ENCODE results near the gene OR1E1. TPM values are rescaled to one million over a fixed set of nuclear protein-coding genes. Genes with fewer than 3 reads are reported as not detected.
"Not testable (repeated sequence)": the region's sequence is repeated elsewhere in the genome, so short reads cannot be mapped to it uniquely, and the experiment has no call there.

Gene OR1E1
- total RNA-seq, 2 donors from 2014 or later, result not detected

DNA sequence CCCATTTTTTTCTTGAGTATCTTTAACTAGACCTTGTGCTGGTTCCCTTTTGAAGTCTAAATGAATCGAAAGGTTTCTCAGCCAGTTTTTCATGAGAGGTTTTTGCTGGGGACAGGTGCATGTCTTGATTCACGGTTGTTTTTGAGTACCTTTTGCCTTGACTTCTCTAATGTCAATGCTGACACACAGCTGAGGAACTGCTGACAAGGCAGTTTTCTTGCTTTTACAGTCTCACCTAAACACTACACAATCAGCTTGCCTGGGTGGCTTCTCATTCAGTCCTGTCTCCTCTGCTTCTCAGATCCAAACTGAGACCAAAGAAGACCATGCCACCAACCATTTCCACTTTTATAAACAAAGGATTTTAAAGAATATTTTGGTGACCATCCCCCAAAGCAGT is 20.0 kb upstream of the OR1E1 start:
- Histone ChIP-seq H3K9me3 (no peaks in the 10 kb centered on the region), H3K4me1 (replicated peaks) (no peaks in the 10 kb centered on the region), H3K36me3 (no peaks in the 10 kb centered on the region), H3K27me3 (replicated peaks; ENCODE audit: insufficient read depth) (no peaks in the 10 kb centered on the region), H3K27ac (no peak overlapping the region), H3K4me3 (no peak overlapping the region)
- DNase-seq (ENCODE audit: low spot score), result no peak
- no peak for TF ChIP-seq POLR2AphosphoS5 (IDR thresholded peaks at IDR 0.05)
- TF ChIP-seq, protein P1, sequence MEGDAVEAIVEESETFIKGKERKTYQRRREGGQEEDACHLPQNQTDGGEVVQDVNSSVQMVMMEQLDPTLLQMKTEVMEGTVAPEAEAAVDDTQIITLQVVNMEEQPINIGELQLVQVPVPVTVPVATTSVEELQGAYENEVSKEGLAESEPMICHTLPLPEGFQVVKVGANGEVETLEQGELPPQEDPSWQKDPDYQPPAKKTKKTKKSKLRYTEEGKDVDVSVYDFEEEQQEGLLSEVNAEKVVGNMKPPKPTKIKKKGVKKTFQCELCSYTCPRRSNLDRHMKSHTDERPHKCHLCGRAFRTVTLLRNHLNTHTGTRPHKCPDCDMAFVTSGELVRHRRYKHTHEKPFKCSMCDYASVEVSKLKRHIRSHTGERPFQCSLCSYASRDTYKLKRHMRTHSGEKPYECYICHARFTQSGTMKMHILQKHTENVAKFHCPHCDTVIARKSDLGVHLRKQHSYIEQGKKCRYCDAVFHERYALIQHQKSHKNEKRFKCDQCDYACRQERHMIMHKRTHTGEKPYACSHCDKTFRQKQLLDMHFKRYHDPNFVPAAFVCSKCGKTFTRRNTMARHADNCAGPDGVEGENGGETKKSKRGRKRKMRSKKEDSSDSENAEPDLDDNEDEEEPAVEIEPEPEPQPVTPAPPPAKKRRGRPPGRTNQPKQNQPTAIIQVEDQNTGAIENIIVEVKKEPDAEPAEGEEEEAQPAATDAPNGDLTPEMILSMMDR (IDR thresholded peaks at IDR 0.05), result no peak
- TF ChIP-seq POLR2A (IDR thresholded peaks at IDR 0.05), result no peak
- intact Hi-C loops (cut with DNase I), result no loop called here
- 72% methylated on average over 2 of the region's 2 CpGs for WGBS

DNA sequence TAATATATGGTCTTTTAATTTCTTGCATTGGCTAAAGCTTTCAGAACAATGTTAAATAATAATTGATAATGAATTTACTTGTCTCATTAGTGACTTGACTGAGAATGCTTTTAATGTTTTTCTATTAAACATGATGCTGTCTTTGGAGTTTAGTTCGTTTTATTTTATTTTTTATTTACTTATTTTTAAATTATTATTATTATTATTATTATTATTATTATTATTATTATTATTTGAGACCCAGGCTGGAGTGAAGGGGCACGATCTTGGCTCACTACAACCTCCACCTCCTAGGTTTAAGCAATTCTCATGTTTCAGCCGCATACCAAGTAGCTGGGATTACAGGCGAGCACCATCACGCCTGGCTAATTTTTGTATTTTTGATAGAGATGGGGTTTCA is 17.4 kb upstream of the OR1E1 start:
- H3K4me3 ChIP-seq, result no peak overlapping the region
- H3K9me3 ChIP-seq, result no peaks in the 10 kb centered on the region
- H3K4me1 ChIP-seq (replicated peaks), result no peaks in the 10 kb centered on the region
- 77% methylated on average over 5 of the region's 5 CpGs for WGBS
- no peak for DNase-seq (ENCODE audit: low spot score)
- no peaks in the 10 kb centered on the region for H3K36me3 ChIP-seq
- no peaks in the 10 kb centered on the region for H3K27me3 ChIP-seq (replicated peaks; ENCODE audit: insufficient read depth)
- intact Hi-C loops (cut with DNase I), result no loop called here
- TF ChIP-seq, protein P1 (IDR thresholded peaks at IDR 0.05), result no peak
- no peak for TF ChIP-seq POLR2A (IDR thresholded peaks at IDR 0.05)
- no peak for TF ChIP-seq POLR2AphosphoS5 (IDR thresholded peaks at IDR 0.05)
- H3K27ac ChIP-seq, result no peak overlapping the region

DNA sequence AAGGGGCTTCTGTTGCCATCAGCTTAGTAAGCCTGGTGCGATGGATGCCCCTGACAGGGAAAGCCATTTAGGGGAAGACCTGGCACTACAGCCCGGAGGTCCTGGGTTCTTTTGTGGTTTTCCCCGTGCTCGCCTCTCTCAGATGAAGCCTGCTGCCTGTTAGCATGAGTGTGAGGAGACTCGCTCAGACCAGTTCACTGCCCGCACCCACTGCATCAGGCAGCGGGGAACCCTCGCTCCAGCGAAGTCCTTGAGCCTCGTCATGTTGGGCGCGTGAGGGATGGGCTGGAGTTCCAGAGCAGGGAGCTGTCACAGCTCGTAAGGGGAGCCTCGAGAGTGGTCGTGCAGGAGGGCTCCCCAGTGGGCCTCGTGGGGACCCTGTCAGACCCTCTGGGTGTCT is 14.0 kb upstream of the OR1E1 start:
- DNase-seq (ENCODE audit: low spot score); H3K27ac ChIP-seq; H3K4me3 ChIP-seq; H3K4me1 ChIP-seq (replicated peaks); intact Hi-C loops (cut with DNase I); H3K9me3 ChIP-seq; H3K36me3 ChIP-seq; H3K27me3 ChIP-seq (replicated peaks; ENCODE audit: insufficient read depth): not testable (repeated sequence)
- WGBS, result 83% methylated on average over 1 of the region's 16 CpGs

DNA sequence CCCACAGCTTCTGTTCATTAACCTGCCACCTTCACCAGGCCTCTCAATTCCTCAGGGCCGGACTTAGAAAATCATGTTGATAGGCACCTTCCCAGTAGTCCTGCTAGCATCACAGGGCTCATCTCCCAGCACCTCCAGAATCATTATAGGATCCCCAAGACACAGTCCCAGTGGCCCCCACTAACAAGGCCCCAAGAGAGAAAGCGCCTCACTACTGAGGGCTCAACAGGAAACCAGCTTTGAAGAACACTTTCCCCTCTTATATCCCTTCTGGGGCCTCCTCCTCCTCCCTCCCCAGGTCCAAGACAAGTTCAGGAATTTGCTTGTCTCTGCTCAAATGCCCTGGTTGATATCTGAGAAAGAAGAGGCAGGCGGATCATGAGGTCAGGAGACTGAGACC is 12.9 kb upstream of the OR1E1 start, which contains the start of gene OR3A3:
Gene OR3A3, plus strand, starts transcription at position 301 of the 400 bp plus-strand sequence.
- no peak within 1 kb of the TSS for H3K4me3 ChIP-seq
- H3K4me1 ChIP-seq (replicated peaks), result no peaks in the 10 kb centered on the region
- intact Hi-C loops (cut with DNase I), result no loop called here
- WGBS, result 82% methylated on average over 3 of the region's 3 CpGs
- no peak within 1 kb of the TSS for H3K27ac ChIP-seq
- TF ChIP-seq POLR2AphosphoS5 (IDR thresholded peaks at IDR 0.05), result no peak
- no peak for DNase-seq (ENCODE audit: low spot score)
- no peaks in the 10 kb centered on the region for H3K36me3 ChIP-seq
- H3K9me3 ChIP-seq, result no peaks in the 10 kb centered on the region
- no peaks in the 10 kb centered on the region for H3K27me3 ChIP-seq (replicated peaks; ENCODE audit: insufficient read depth)

DNA sequence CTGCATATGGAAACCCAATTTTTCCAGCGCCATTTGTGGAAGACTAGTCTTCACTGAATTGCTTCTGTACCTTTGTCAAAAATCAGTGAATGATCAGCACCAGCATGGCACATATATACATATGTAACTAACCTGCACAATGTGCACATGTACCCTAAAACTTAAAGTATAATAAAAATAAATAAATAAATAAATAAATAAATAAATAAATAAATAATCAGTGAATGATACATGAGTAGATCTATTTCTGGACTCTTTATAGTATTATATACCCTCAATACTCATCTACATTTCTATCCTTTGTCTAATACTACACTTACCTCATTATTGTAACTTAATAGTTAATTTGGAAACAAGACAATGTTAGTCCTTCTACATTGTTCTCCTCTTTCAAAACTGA is 5.6 kb upstream of the OR1E1 start:
- H3K9me3 ChIP-seq; intact Hi-C loops (cut with DNase I); H3K36me3 ChIP-seq; H3K27me3 ChIP-seq (replicated peaks; ENCODE audit: insufficient read depth); H3K4me3 ChIP-seq; H3K4me1 ChIP-seq (replicated peaks); H3K27ac ChIP-seq; DNase-seq (ENCODE audit: low spot score): not testable (repeated sequence)
- WGBS, result 73% methylated on average over 1 of the region's 1 CpG

DNA sequence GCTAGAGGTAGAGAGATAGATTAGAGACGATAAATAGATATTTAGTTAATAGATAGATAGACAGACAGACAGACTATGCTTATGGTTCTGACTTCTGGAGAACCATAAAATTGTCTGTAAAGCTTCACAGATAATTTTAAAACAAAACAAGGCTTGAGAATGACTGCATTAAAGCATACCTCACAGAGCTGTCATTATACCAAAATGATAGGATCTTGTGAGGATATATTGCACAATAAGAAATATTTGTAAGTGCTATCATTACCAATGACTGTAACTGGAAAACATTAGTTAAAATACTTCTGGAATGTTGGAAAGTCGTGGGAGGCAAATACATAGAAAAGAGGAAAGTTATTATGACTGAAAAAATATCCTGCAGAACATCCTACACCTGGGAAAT is 3.6 kb upstream of the OR1E1 start:
- intact Hi-C loops (cut with DNase I), result no loop called here

More for the DNA sequence above, 3.6 kb upstream of the OR1E1 start:
- no peaks in the 10 kb centered on the region for H3K27me3 ChIP-seq (replicated peaks; ENCODE audit: insufficient read depth)
- no peak for DNase-seq (ENCODE audit: low spot score)
- WGBS, result 62% methylated on average over 2 of the region's 2 CpGs
- TF ChIP-seq POLR2AphosphoS5 (IDR thresholded peaks at IDR 0.05) (no peak), POLR2A (IDR thresholded peaks at IDR 0.05) (no peak)
- TF ChIP-seq, protein P1 (IDR thresholded peaks at IDR 0.05), result no peak
- H3K27ac ChIP-seq, result no peak overlapping the region
- no peaks in the 10 kb centered on the region for H3K4me1 ChIP-seq (replicated peaks)
- no peaks in the 10 kb centered on the region for H3K36me3 ChIP-seq
- no peak overlapping the region for H3K4me3 ChIP-seq
- no peaks in the 10 kb centered on the region for H3K9me3 ChIP-seq
